Lung (tissue), 12 donors: ENCODE data around the gene NUB1. TPM values are rescaled to one million over a fixed set of nuclear protein-coding genes. Genes with fewer than 3 reads are reported as not detected.

Experiments
- ATAC-seq: fragments of 200-7000 bp; cut with Tn5 transposase; one replicate; pipeline ENCODE4 v1.9.1; 2020; ENCODE audit warnings: moderate number of reproducible peaks; ENCODE audit not compliant: insufficient read depth, low FRiP score
- DNase-seq, 3 donors: peaks; one replicate each; pipeline ENCODE4 v3.0.0-alpha.2; 2013 to 2017
- H3K27ac ChIP-seq, 2 donors: one replicate each; pipeline ENCODE4 v1.5.1; 2013; ENCODE audit warnings: mild to moderate bottlenecking in 2 of 2, moderate library complexity in 2 of 2, control low read depth in 1 of 2, inconsistent platforms in 1 of 2, low read depth in 1 of 2, low read length in 1 of 2
- H3K27me3 ChIP-seq, 3 donors: one replicate each; pipeline ENCODE4 v1.5.1; 2013; ENCODE audit warnings: low read length in 2 of 3; ENCODE audit not compliant: control insufficient read depth in 3 of 3, insufficient read depth in 3 of 3
- H3K36me3 ChIP-seq, 4 donors: one replicate each; pipeline ENCODE4 v1.5.1; 2013; ENCODE audit warnings: low read length in 4 of 4, mild to moderate bottlenecking in 1 of 4, moderate library complexity in 1 of 4; ENCODE audit not compliant: control insufficient read depth in 4 of 4, insufficient read depth in 4 of 4
- H3K4me1 ChIP-seq, 5 donors: one replicate each; pipeline ENCODE4 v1.5.1; 2013; ENCODE audit warnings: low read length in 5 of 5, mild to moderate bottlenecking in 2 of 5, moderate library complexity in 1 of 5; ENCODE audit not compliant: control insufficient read depth in 5 of 5, insufficient read depth in 5 of 5
- H3K4me3 ChIP-seq: one replicate; pipeline ENCODE4 v1.5.1; 2013; ENCODE audit warnings: mild to moderate bottlenecking, control low read depth, moderate library complexity
- H3K9ac ChIP-seq, 2 donors: one replicate each; pipeline ENCODE4 v1.5.1; 2013; ENCODE audit warnings: low read length in 2 of 2, control low read depth in 1 of 2; ENCODE audit not compliant: insufficient read depth in 1 of 2
- H3K9me3 ChIP-seq, 4 donors: one replicate each; pipeline ENCODE4 v1.5.1; 2013; ENCODE audit warnings: low read length in 3 of 4, mild to moderate bottlenecking in 1 of 4, moderate library complexity in 1 of 4; ENCODE audit not compliant: control insufficient read depth in 4 of 4, insufficient read depth in 3 of 4
- CTCF ChIP-seq: IDR thresholded peaks from 2 replicates; pipeline ENCODE4 v1.5.1; 2012; ENCODE audit warnings: mild to moderate bottlenecking; ENCODE audit errors: control extremely low read depth, extremely low read depth
- WGBS, 2 donors: extraction: QIAGEN DNeasy Blood & Tissue Kit; methylation state at CpG; one replicate each; pipeline ENCODE4 v1.1.7; 2013; 5-methylcytosine and 5-hydroxymethylcytosine counted together
- polyA plus RNA-seq, 2 donors: library from polyadenylated mRNA; stranded (reverse); fragments of 200-250 nt; gene quantifications; one replicate each; pipeline ENCODE4 v1.2.1, GENCODE V29; 2013
- total RNA-seq, 2 donors: library from RNA; depleted of rRNA in 1 of 2; stranded (reverse); fragments of >200 nt in 1 of 2; gene quantifications; one replicate each; pipeline ENCODE4 v1.2.1, GENCODE V29; 2014 to 2021
- donor health status: control.
- donor health status: control.
- donor health status: Bipolar disorder and iron deficiency.
- donor health status: healthy.
- donor health status: DM: yes; HTN: yes; CAD: no.

Gene NUB1
- total and polyA plus RNA-seq, 4 donors, result 22.6 to 47.4 (median 34.6) TPM

DNA sequence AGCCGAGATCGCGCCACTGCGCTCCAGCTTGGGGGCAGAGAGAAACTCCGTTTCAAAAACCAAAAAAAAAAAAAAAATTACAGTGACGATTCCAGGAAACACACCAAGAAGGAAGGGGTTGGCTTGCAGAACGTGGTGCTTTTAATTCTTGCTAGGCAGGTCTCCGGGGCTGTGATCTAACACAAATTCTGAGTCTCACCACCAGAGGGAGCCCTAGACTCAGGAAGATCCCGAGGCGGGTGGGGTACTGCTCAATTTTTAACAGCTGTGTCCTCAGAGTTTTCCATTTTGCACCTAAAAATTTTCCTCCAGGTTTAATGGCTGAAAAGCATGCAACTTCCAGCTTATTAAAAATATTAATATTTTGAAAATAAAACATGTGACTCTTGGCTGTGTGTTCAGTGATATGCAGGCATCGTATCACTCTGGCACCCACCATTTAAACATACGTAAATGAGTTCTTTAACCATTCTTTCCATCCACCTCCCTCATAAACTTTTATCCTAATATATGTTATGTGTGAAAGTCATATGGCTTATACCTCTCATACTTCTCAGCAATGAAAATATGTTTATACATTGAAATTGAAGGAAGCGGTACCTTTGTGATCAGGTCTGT, 26.5 kb upstream of the NUB1 start:
- peak; percentile 82 for ATAC-seq
- peak; percentile 79 for TF ChIP-seq CTCF

GRCh38 chr7:151316896-151317295, 24.7 kb upstream of the NUB1 start:
- Histone ChIP-seq H3K4me1 (peaks cover 0 to 8% (median 0%) of the 10 kb centered on the region in 5 donors), H3K9me3 (peaks cover 0 to 9% (median 2%) of the 10 kb centered on the region in 4 donors), H3K27ac (no peak overlapping the region), H3K4me3 (no peak overlapping the region), H3K36me3 (no peaks in the 10 kb centered on the region), H3K9ac (no peak overlapping the region), H3K27me3 (no peaks in the 10 kb centered on the region)
- 71 to 84% methylated on average over 11 of the region's 11 CpGs for WGBS, 2 donors
- TF ChIP-seq CTCF, result no peak
- ATAC-seq, result no peak
- no peak for DNase-seq

More for the DNA sequence above, 26.5 kb upstream of the NUB1 start:
- 20% methylated on average over 13 of the region's 13 CpGs for WGBS, 2 donors
- Histone ChIP-seq H3K36me3 (no peaks in the 10 kb centered on the region), H3K4me3 (no peak overlapping the region), H3K9me3 (peaks cover 0 to 10% (median 3%) of the 10 kb centered on the region in 4 donors), H3K9ac (no peak overlapping the region), H3K27ac (no peak overlapping the region), H3K4me1 (peaks cover 0 to 8% (median 0%) of the 10 kb centered on the region in 5 donors), H3K27me3 (no peaks in the 10 kb centered on the region)
- peak; percentile 76 to 87 (median 85) for DNase-seq

GRCh38 chr7:151317936-151318335, 23.7 kb upstream of the NUB1 start:
- H3K9ac ChIP-seq, result no peak overlapping the region
- no peak for DNase-seq

More at GRCh38 chr7:151317936-151318335, 23.7 kb upstream of the NUB1 start:
- no peaks in the 10 kb centered on the region for H3K27me3 ChIP-seq
- H3K27ac ChIP-seq, result no peak overlapping the region
- H3K4me3 ChIP-seq, result no peak overlapping the region
- TF ChIP-seq CTCF, result no peak
- peaks cover 0 to 8% (median 0%) of the 10 kb centered on the region in 5 donors for H3K4me1 ChIP-seq
- WGBS, 2 donors, result 63 to 77% methylated on average over 4 of the region's 4 CpGs
- no peak for ATAC-seq
- peaks cover 0 to 9% (median 2%) of the 10 kb centered on the region in 4 donors for H3K9me3 ChIP-seq
- H3K36me3 ChIP-seq, result no peaks in the 10 kb centered on the region
